GM12878 (cell line): ENCODE results near the gene SSR1. TPM values are rescaled to one million over a fixed set of nuclear protein-coding genes. Genes with fewer than 3 reads are reported as not detected.

ENCODE experiments used
- ATAC-seq: fragments of 200-7000 bp; cut with Tn5 transposase; 3 replicates; pipeline ENCODE4 v1.9.1; 2020; ENCODE audit warnings: mild to moderate bottlenecking, moderate library complexity
- BruUV-seq: library from RNA; stranded (reverse); fragments of 400-500 nt; replicated peaks from 2 replicates; lab custom pipeline; 2021; lab: Mats Ljungman, UMichigan
- CTCF ChIA-PET: fragments of 300-600 bp; sonication (Branson Sonifier 250); formaldehyde crosslinking; extraction: SDS; loops from one replicate; lab custom pipeline; 2021; ENCODE audit warnings: inconsistent platforms; lab: Yijun Ruan, JAX
- POLR2A ChIA-PET: fragments of 350-600 bp; formaldehyde crosslinking; extraction: SDS; loops from one replicate; lab custom pipeline; 2021; ENCODE audit warnings: inconsistent platforms; lab: Charles Lee
- RAD21 ChIA-PET: fragments of 300-600 bp; sonication (Branson Sonifier 250); formaldehyde crosslinking; loops from one replicate; lab custom pipeline; 2023; ENCODE audit warnings: antibody characterized with exemption; ENCODE audit not compliant: unreplicated experiment; lab: Charles Lee
- SMC1A ChIA-PET: fragments of 300-600 bp; sonication (Branson Sonifier 250); formaldehyde crosslinking; loops from one replicate; lab custom pipeline; 2023; ENCODE audit not compliant: unreplicated experiment, uncharacterized antibody; lab: Charles Lee
- DNase-seq: peaks from one replicate; pipeline ENCODE4 v3.0.0-alpha.2; 2011; ENCODE audit warnings: low read depth, low spot score
- FAIRE-seq: peaks from 3 replicates; lab custom pipeline; 2011; peaks lifted over from hg19 to GRCh38; lab: Jason Lieb, UNC
- H2AFZ ChIP-seq: 2 replicates; pipeline ENCODE4 v1.6.0; 2011; ENCODE audit warnings: low read depth, low read length, control low read depth; ENCODE audit not compliant: control insufficient read depth
- H3K27ac ChIP-seq: 2 replicates; pipeline ENCODE4 v1.5.1; 2011; ENCODE audit warnings: control low read depth; ENCODE audit not compliant: control insufficient read depth, insufficient read depth
- H3K27me3 ChIP-seq, 2 experiments: replicated peaks in 1 of 2; 2 replicates each; pipeline versions ENCODE4 v1.6.0 to v1.6.1; 2011; ENCODE audit warnings: low read length in 1 of 2; ENCODE audit not compliant: control insufficient read depth in 2 of 2, insufficient read depth in 2 of 2
- H3K36me3 ChIP-seq, 2 experiments: 2 replicates each; pipeline ENCODE4 v1.5.1; 2011; ENCODE audit warnings: low read length in 1 of 2; ENCODE audit not compliant: control insufficient read depth in 2 of 2, insufficient read depth in 2 of 2
- H3K4me1 ChIP-seq: 2 replicates; pipeline ENCODE4 v1.6.1; 2011; ENCODE audit warnings: mild to moderate bottlenecking, low read length, moderate library complexity, mixed read lengths; ENCODE audit not compliant: control insufficient read depth, insufficient read depth
- H3K4me2 ChIP-seq: 2 replicates; pipeline ENCODE4 v1.6.0; 2011; ENCODE audit warnings: control low read depth; ENCODE audit not compliant: control insufficient read depth, insufficient read depth
- H3K4me3 ChIP-seq: fragments of 200-600 bp; sonication (generic); 2 replicates; pipeline ENCODE4 v1.5.1; 2016
- H3K79me2 ChIP-seq: 2 replicates; pipeline ENCODE4 v1.6.0; 2011; ENCODE audit warnings: low read length; ENCODE audit not compliant: control insufficient read depth, insufficient read depth
- H3K9ac ChIP-seq: 2 replicates; pipeline ENCODE4 v1.8.0; 2011; ENCODE audit warnings: low read length, control low read depth, mixed read lengths; ENCODE audit not compliant: control insufficient read depth, insufficient read depth
- H3K9me3 ChIP-seq: replicated peaks from 3 replicates; pipeline ENCODE4 v1.5.1; 2011; ENCODE audit warnings: mild to moderate bottlenecking, low read length; ENCODE audit not compliant: control insufficient read depth, insufficient read depth
- H4K20me1 ChIP-seq: 2 replicates; pipeline ENCODE4 v1.6.0; 2011; ENCODE audit not compliant: control insufficient read depth, insufficient read depth
- ATF3 ChIP-seq: IDR thresholded peaks from 2 replicates; pipeline ENCODE4 v1.6.1; 2011; ENCODE audit warnings: low read depth, mild to moderate bottlenecking, low read length, moderate library complexity, borderline replicate concordance; ENCODE audit errors: extremely low read depth
- CBFB ChIP-seq: IDR thresholded peaks from 2 replicates; pipeline ENCODE4 v1.6.1; 2016; ENCODE audit warnings: antibody characterized with exemption, low read depth
- CEBPZ ChIP-seq: fragments of 150-350 bp; IDR thresholded peaks from 2 replicates; pipeline ENCODE4 v1.6.1; 2016; ENCODE audit warnings: low read depth, low read length
- HDAC2 ChIP-seq: fragments of 200-600 bp; sonication (generic); IDR thresholded peaks from 2 replicates; pipeline ENCODE4 v1.6.1; 2017
- HSF1 ChIP-seq: fragments of 150-350 bp; IDR thresholded peaks from 2 replicates; pipeline ENCODE4 v1.6.1; 2014; ENCODE audit warnings: mild to moderate bottlenecking, low read depth, low read length
- IKZF2 ChIP-seq, 2 experiments: fragments of 450-650 bp; IDR thresholded peaks; 2 replicates each; pipeline ENCODE4 v1.6.1; 2017; ENCODE audit warnings: mild to moderate bottlenecking in 2 of 2, moderate library complexity in 2 of 2
- NBN ChIP-seq: fragments of 450-650 bp; IDR thresholded peaks from 2 replicates; pipeline ENCODE4 v1.6.1; 2016
- NR2F1 ChIP-seq: fragments of 450-650 bp; conservative IDR thresholded peaks from 2 replicates; pipeline ENCODE4 v1.6.1; 2017; ENCODE audit warnings: mild to moderate bottlenecking
- PBX3 ChIP-seq: IDR thresholded peaks from 2 replicates; pipeline ENCODE4 v1.6.1; 2011; ENCODE audit warnings: mild to moderate bottlenecking, low read depth, low read length, moderate library complexity; ENCODE audit not compliant: insufficient replicate concordance
- PML ChIP-seq: IDR thresholded peaks from 2 replicates; pipeline ENCODE4 v1.6.1; 2012; ENCODE audit warnings: low read length, inconsistent platforms
- SIX5 ChIP-seq: IDR thresholded peaks from 2 replicates; pipeline ENCODE4 v1.6.1; 2011; ENCODE audit warnings: mild to moderate bottlenecking, low read depth, low read length, moderate library complexity; ENCODE audit not compliant: severe bottlenecking
- SPI1 ChIP-seq: IDR thresholded peaks from 2 replicates; pipeline ENCODE4 v1.6.1; 2011; ENCODE audit warnings: low read depth, mild to moderate bottlenecking, low read length, moderate library complexity, borderline replicate concordance; ENCODE audit not compliant: insufficient read depth
- ZNF207 ChIP-seq: fragments of 450-650 bp; IDR thresholded peaks from 2 replicates; pipeline ENCODE4 v1.6.1; 2014; ENCODE audit warnings: antibody characterized with exemption, mild to moderate bottlenecking, borderline replicate concordance
- WGBS: methylation state at CpG from one replicate; pipeline ENCODE4 v1.1.6; 2016; ENCODE audit warnings: low lambda C conversion rate; ENCODE audit not compliant: insufficient replicate concordance, insufficient coverage; ENCODE audit errors: missing lambda C conversion rate; 5-methylcytosine and 5-hydroxymethylcytosine counted together
- in situ Hi-C: fragments of 300-500 bp; cut with MboI; formaldehyde crosslinking; loops from 9 replicates; pipeline ENCODE4 v1.14.3; 2018; ENCODE audit warnings: mixed read lengths
- intact Hi-C: fragments of 100-400 bp; cut with micrococcal nuclease; formaldehyde crosslinking; loops from one replicate; pipeline ENCODE4 v1.14.2; 2022; ENCODE audit not compliant: unreplicated experiment
- polyA plus RNA-seq, 11 experiments: library from polyadenylated mRNA; depleted of rRNA in 4 of 11; unstranded in 6 of 11; stranded (reverse) in 5 of 11; fragments of >200 nt; fragmentation: Nextera tagmentation in 4 of 11; fragmentation: Illumina TruSeq in 1 of 11; extraction: Ambion mirVana in 4 of 11; extraction: Trizol in 1 of 11; gene quantifications; 1 replicate in 1 of 11; 2 replicates in 10 of 11; pipeline versions ENCODE4 v1.2.1 to v1.2.3, GENCODE V29; 2011 to 2016; ENCODE audit warnings: inconsistent platforms in 2 of 11, missing spikeins in 2 of 11, low read depth in 1 of 11
- total RNA-seq, 4 experiments: library from RNA; depleted of rRNA in 3 of 4; stranded (reverse); fragments of >200 nt in 3 of 4; fragmentation: Illumina TruSeq in 1 of 4; extraction: Trizol in 1 of 4; gene quantifications; 2 replicates each; pipeline versions ENCODE4 v1.2.1 to v1.2.3, GENCODE V29; 2013 to 2021

The SSR1 gene
- total and polyA plus RNA-seq, 10 of the 15 experiments (the other 5 are each of a cell fraction or from before 2014, with no cell fraction given), result 42.0 to 209 (median 128) TPM

- no TSS peak for BruUV-seq
- Histone ChIP-seq H3K4me3 (no peak overlapping the region), H3K27me3 (no peaks in the 10 kb centered on the region), H2AFZ (no peak overlapping the region), H3K36me3 (no peaks in the 10 kb centered on the region), H3K27ac (no peak overlapping the region), H3K4me2 (no peak overlapping the region), H3K9me3 (no peaks in the 10 kb centered on the region; the same call in 2 of the 3 replicates), H3K79me2 (peaks cover 13% of the 10 kb centered on the region), H4K20me1 (no peaks in the 10 kb centered on the region), H3K9ac (no peak overlapping the region), H3K4me1 (peaks cover 6% of the 10 kb centered on the region)
- ATAC-seq, result no peak
- POLR2A ChIA-PET, result interaction anchor here (0.8 to 1.2 kb wide), 2 partner anchors 8 to 32 kb away, joined by 3 read pairs; no protein-coding TSS in a partner anchor
- 82% methylated on average over 33 of the region's 41 CpGs for WGBS
- RAD21 ChIA-PET, result no interaction called here
- FAIRE-seq, result no peak
- in situ Hi-C loops, result no loop called here
- SMC1A ChIA-PET, result interaction anchor here (0.7 to 2.0 kb wide), 5 partner anchors 8 to 75 kb away, joined by 3 to 17 read pairs (median 3); no protein-coding TSS in a partner anchor
- CTCF ChIA-PET, result interaction anchor here (1.1 kb wide), 1 partner anchor 42 kb away, joined by 3 read pairs; no protein-coding TSS in a partner anchor
- DNase-seq, result no peak
- intact Hi-C loops, result loop anchor here (10.0 kb wide), 1 partner anchor 732 kb away; the partner anchor contains the start of gene LY86
- TF ChIP-seq PML, result no peak
- TF ChIP-seq NR2F1, result no peak
- TF ChIP-seq CEBPZ, result no peak
- no peak for TF ChIP-seq NBN
- TF ChIP-seq HDAC2, result no peak
- TF ChIP-seq SPI1, result no peak
- TF ChIP-seq HSF1, result no peak
- no peak for TF ChIP-seq IKZF2 (IDR thresholded peaks at IDR 0.05)
- no peak for TF ChIP-seq SIX5
- TF ChIP-seq ZNF207, result no peak
- TF ChIP-seq CBFB, result no peak
- TF ChIP-seq PBX3, result no peak
- TF ChIP-seq ATF3, result no peak
Observed at GRCh38 chr6:7316658-7317533, 3.9 kb upstream of the SSR1 start.
